GM03348 (cell line): ENCODE data around the gene RAD51AP1.
"Not testable (repeated sequence)": the region's sequence is repeated elsewhere in the genome, so short reads cannot be mapped to it uniquely, and the experiment has no call there.

Source experiments
- DNase-seq: peaks from one replicate; pipeline ENCODE4 v3.0.0; 2012; ENCODE audit warnings: low spot score

The RAD51AP1 gene

DNA sequence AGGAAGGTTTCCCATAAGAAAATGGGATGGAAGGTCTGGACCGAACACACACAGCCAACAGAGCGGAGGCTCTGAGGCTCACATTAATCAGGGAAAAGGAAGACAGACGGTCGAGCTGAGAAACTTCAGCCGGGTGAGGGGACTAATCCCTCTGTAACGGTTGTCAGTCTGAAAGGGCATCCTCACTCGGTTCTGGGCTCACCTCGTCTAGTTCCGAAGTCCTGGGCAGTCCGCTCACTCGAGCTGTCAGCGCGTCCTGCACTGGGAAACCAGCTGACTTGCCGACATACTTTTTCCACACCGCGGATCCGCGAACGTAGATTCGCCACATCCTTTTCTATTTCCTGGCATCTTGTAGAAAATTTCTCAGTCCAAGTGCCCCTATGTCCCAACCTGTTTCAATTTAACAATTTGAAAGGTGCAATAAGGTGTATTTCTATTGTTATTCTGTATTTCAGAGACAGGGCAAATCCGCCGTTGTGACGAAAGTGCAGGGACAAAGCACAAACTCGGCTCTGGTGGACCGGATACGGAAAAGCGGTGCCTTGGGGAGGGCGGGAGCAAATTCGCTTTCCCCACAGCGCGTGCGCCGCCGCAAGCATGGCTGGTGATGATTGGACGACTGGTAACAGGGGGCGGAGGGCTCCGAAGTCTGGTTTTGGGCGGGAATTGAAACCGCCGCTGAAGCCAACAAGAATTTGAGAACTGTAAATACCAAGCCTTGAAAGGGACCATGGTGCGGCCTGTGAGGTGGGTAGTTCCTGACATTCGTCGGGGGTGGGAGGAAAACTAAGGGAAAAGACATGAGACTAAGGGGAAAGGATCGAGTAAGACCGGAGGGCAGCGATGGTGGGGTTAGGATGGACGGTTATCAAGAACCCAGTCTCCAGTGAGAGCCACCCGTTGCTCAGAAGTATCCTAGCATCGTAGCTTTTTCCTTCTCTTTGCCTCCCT lies at the start of gene RAD51AP1:
Gene RAD51AP1 (plus strand): TSS at position 684 of the 954 bp plus-strand sequence. CDS start 50 bp downstream, at position 734.
- peak; percentile 98 for DNase-seq

- DNase-seq, result no peak
These were observed 49.1 kb upstream of the RAD51AP1 start for GRCh38 chr12:4489556-4489955.

DNA sequence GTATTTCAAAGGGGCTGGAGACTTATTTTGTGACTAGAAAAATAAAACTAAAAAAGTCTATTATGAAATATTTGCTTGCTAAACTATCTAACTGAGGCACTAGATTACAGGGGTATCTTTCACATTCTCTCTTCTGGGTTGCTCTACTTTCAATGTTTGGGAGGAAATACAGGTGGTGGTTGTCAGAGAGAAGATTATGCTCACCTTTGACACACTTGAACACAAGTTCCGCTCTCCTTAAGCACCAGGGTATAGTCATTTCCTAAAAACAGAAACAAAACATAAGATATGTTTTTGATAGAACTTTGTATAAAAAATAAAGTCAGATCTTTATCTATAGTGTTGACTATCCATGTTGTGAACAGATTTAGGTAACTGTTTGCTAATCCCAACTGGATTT lies 47.7 kb upstream of the RAD51AP1 start:
- DNase-seq, result no peak

DNA sequence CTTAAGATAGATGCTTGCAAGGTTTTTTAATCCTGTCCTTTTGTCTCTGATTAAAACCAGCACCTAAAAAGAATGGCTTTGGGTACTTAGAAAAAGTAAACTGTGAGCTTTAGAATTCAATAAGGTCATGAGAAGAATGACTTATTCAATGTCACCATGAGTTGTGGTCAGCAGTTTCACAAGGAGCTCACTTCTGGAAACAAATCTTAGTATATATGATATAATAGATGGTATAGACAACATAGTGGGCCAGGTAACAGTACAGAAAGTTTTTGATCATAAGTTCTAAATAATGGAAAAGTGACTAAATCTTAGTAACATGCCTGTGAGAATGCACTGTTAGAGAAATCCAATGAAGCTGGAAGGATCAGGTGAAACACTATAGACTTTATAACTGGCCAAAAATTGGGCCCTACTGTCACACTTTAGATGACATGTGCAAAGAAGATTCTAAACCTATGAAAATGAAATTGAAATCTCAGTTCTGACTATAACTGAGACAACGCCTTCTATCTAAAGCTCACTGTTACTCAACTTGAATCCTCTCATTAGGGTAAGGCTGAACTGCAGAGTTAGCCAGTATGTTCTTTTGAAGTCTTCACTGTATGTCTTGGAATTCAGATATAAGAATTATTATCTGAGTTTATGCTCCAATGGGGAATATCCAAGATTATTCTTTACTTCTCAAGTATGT lies 42.4 kb upstream of the RAD51AP1 start:
- DNase-seq, result no peak

GRCh38 chr12:4499186-4499585 lies 39.5 kb upstream of the RAD51AP1 start:
- no peak for DNase-seq

DNA sequence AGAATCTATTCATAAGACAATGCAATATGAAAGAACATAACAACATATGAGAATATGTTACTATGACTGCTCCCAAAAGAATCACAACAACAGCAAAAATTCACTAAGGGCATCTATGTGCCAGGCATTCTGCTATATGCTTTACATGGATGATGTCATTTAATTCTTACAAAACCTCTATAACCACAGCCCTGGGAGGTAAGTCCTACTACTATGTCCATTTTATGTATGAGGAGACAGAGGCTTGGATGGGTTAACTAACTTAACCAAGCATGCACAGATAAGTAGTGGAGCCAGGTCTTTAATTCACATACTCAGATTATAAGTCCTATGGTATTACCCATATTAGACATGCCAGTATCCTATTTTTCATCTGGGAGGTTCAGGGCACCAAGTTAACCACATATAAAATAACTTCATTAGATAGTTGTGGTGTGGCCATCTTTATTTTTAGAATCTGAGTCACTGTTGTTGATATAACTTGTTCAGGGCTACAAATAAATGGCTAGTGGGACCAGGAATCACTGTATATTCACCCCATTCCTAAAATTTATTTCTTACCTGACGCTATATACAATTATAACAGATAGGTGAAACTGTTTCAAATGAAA lies 33.2 kb upstream of the RAD51AP1 start:
- DNase-seq, result peak; percentile 9

DNA sequence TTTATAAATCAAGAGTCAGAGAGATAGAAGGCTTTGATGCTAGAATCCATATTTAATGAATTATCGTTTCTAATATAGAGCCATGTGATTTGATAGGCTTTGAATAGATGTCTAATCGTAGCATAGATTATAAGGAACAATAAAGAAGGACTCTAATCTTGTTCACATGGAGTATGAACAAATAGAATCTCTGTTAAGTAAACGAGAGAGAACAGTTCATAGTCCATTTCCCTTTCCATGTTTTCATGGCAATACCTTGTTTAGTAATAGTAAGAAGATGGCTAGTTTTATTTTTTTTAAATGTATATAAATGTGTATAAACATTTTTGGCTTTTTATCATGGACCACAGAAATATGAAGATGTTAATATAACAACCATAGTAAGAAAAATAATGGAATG lies 32.3 kb upstream of the RAD51AP1 start:
- no peak for DNase-seq

GRCh38 chr12:4506870-4507269 lies 31.8 kb upstream of the RAD51AP1 start:
- peak; percentile 4 for DNase-seq

GRCh38 chr12:4508503-4508902 lies 30.2 kb upstream of the RAD51AP1 start:
- not testable (repeated sequence) for DNase-seq

GRCh38 chr12:4509269-4509668 lies 29.4 kb upstream of the RAD51AP1 start:
- not testable (repeated sequence) for DNase-seq

- DNase-seq, result peak; percentile 15
These were observed 20.5 kb upstream of the RAD51AP1 start for GRCh38 chr12:4518106-4518728.

- not testable (repeated sequence) for DNase-seq
These were observed 15.2 kb upstream of the RAD51AP1 start for GRCh38 chr12:4523443-4523842.

DNA sequence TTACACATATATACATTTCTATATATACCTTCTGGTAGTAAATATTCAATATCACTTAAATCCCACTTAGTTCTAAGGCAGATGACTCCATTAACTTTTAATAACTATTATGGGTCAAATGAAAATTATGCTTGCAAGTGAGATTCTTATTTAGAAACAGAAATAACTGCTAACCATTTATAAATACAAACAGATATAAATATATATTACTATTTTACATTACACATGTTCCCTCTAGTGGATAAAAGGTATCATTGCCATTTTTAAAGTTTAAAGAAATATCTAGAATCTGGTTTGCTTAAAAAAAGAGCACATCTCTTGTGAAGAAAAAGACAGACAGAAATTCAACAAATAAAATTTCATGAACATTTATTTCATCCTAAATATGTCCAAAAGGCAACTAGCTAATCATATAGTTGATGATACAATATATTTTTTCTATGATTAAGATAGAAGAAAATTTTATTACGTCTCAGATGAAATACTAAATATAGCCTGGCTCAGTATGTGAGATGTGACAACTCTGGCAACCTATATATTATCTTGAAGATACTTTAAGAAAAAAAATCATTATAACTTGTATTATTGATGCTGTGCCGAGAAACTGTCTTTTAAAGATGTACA lies 11.7 kb upstream of the RAD51AP1 start:
- peak; percentile 11 for DNase-seq

DNA sequence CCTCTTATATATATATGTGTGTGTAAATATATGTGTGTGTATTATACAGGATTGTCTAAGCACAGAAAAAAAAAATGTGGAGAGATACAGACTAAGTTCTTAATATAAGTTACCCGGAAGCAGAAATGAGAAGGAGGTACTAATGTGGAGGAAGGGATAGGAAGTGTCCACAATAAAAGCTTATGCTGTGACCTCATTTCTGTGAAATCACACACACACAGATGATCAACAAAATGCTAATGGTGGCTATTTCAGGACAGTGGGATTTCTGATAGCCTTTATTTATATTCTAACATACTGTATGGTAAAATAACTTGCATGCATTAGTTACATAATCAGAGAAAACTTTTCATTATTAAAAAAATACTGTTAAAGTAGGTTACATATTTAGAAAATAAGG lies 8.5 kb upstream of the RAD51AP1 start:
- no peak for DNase-seq

GRCh38 chr12:4530982-4531586 lies 7.6 kb upstream of the RAD51AP1 start:
- no peak for DNase-seq

DNA sequence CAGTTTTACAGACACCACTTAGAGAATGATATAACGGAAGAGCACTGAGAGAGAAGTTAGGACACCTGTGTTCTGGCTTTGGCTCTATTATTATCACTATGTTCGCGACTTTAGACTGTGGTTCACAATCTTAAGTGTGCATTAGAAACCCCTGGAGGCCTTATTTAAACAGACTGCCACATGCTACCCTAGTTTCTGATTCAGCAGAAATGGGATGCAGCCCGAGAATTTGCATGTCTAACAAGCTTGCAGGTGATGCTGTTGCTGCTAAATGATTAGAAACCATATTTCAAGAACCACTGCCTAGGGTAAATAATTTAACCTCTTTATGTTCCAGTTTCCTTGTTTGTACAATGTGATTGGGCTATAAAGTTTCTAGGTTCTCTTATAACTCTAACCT lies 3.6 kb upstream of the RAD51AP1 start:
- no peak for DNase-seq

DNA sequence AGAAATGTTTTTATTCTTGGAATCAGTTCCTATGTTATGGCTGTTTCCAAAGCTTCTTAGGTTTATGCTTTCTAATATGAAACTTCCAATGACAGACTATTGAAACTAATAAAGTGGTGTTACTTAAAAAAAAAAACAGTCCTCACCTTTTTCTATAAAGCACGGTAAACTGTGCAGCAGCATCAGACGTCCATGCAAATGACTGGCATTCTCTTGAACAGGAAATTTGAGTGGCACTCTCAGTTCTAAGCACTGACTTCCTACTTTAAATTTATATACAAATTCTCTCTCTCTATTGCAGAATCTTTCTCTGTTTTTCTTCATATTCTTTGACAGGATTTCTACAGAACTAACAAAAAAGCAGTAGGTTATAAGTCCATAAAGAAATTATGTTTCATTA lies 2.8 kb upstream of the RAD51AP1 start:
- DNase-seq, result no peak

DNA sequence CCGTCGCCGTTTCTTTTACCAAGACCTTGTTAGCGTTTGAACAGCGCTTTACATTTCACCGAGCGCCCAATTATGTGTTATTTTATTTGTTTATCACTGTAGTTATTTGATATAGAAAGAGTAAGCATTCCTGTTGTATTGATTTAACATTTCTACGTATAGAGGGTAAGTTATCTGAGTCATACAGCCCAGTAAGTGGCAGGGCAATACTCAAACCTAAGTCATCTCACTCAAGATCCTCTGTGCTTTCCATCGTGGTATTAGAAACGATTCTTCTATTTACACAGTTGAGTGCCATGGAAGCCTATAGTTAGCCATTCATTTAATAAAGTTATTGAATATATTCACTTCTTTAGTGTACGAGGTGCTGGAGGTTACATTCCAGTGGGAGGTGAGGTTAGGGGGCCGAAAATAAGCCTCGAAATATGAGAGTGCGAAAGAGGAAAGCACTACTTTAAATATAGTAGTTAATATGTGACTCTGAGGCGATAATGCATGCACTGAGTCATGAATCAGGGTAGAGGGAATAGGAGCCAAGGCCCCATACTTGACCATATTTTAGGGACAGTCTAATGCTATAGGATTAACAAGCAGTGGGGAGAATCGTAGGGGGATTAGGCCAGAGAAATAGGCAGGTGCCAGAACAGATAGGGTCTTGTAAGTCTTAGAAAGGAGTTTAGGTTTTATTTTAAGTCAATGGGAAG lies 629 bp downstream of the RAD51AP1 start:
- no peak for DNase-seq

DNA sequence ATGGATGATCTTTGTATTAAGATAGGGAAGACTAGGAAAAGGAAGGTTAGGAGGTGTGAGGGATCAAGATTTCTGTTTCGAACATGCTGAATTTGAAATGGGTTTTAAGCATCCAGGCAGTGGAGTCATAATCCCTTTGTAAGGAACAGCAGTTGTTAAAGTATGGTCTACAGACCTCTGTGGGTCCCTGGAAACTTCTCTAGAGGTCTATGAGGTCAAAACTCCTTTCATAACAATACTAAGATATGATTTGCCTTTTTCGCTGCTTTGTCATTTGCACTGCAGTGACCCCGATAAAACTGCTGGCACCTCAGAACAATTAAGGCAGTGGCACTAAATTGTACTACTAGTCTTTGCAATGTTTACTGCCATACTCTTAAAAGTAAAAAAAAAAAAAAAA lies 1.5 kb downstream of the RAD51AP1 start:
- DNase-seq, result no peak

GRCh38 chr12:4540638-4541037 lies 1.9 kb downstream of the RAD51AP1 start:
- DNase-seq, result no peak

DNA sequence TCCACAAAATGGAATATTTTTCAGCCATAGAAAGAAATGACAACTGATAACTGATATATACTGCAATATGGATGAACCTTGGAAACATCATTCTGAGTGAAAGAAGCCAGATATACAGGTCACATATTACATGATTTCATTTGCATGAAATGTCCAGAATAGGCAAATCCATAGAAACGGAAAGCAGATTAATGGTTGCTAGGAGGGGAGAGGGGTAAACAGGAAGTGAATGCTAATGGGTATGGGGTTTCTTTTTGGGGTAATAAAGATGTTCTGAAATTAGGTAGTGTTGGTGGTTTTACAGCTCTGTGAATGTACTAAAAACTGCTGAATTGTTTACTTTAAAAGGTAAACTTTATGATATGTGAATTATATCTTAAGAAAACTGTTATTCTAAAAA lies 6.5 kb downstream of the RAD51AP1 start:
- no peak for DNase-seq
